SH-SY5Y (cell line): ENCODE results near the gene PPM1K.

Experiments used
- GATA2 ChIP-seq: IDR thresholded peaks from 2 replicates; pipeline ENCODE4 v1.6.1; 2011; ENCODE audit warnings: mild to moderate bottlenecking, low read depth, low read length
- GATA3 ChIP-seq: IDR thresholded peaks from 2 replicates; pipeline ENCODE4 v1.6.1; 2011; ENCODE audit warnings: low read depth, mild to moderate bottlenecking, low read length, moderate library complexity

PPM1K gene

DNA sequence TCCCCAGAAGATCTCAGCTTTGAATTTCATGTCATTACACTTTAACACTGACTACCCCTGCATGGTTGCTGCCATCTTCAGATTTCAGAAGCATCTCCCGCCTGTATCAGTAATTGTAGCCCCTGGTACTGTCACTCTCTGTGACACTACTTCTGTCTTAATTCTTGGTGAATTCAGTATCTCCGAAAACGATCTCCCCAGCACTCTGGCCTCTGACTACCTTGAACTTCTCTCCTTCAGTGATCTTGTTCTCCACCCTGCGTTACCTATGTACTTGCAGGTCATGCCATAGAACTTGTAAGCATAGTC, 72.2 kb downstream of the PPM1K start:
- no peak for TF ChIP-seq GATA3
- no peak for TF ChIP-seq GATA2

GRCh38 chr4:88211473-88212252, 72.7 kb downstream of the PPM1K start:
- TF ChIP-seq GATA3: no peak
- no peak for TF ChIP-seq GATA2

- TF ChIP-seq GATA3 (no peak), GATA2 (no peak)
Observed at GRCh38 chr4:88208156-88208555, 76.2 kb downstream of the PPM1K start.
